ENCODE data around the gene HERC4. TPM values are rescaled to one million over a fixed set of nuclear protein-coding genes. Genes with fewer than 3 reads are reported as not detected.
A peak's percentile ranks its signal among the peaks of the same experiment; 100 is the strongest.

Gene HERC4
- total RNA-seq, 3 donors from 2014 or later: 16.5 to 22.8 (median 20.3) TPM

DNA sequence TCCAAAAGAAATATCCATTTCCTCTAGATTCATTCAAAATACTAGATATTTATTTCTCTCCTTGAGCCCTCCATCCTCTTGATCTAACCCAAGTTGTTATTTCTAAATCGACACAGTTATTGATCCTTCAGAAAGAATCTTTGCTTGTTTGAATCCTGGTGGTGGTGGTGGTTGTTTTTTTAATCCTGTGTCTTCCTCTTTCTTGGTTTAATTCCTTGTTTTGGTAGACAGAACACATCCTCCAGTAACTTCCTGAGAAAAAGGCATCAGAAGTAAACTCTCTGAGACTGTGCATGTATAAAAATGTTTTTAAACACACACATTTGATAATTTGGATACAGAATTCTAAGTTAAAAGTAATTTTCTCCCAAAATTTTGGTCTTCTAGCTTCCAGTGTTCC lies 140.7 kb downstream of the HERC4 start:
- Mint-ChIP-seq H3K9me3 (no peaks in the 10 kb centered on the region), H3K27me3 (ENCODE audit: low read depth) (no peaks in the 10 kb centered on the region), H3K4me1 (ENCODE audit: low read depth) (no peaks in the 10 kb centered on the region), H3K4me3 (no peak overlapping the region), H3K36me3 (ENCODE audit: insufficient read depth) (peaks cover 26% of the 10 kb centered on the region)
- no peak for DNase-seq
- ATAC-seq: no peak

DNA sequence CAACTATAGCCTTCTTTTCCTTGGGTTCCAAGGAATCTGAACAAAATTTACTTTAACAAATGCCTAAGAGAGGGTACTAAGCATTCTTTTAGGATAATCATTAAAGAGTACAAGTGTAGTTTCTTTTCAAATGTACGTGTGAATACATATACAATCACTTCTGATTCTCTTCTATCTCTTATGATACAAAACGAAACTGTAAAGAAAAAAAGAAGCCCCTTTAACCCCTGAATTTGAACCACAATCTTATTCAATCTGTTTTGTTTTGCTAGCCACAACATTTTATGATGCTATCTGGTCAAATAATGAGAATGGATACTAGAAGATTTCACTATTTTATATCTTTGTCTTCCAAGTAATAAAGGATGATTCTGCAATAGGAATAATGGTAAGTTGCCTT lies 141.9 kb downstream of the HERC4 start:
- H3K4me3 Mint-ChIP-seq: no peak overlapping the region
- ATAC-seq (no peak), DNase-seq (no peak)
- peaks cover 28% of the 10 kb centered on the region for H3K36me3 Mint-ChIP-seq (ENCODE audit: insufficient read depth)
- no peaks in the 10 kb centered on the region for H3K4me1 Mint-ChIP-seq (ENCODE audit: low read depth)
- no peaks in the 10 kb centered on the region for H3K9me3 Mint-ChIP-seq
- no peaks in the 10 kb centered on the region for H3K27me3 Mint-ChIP-seq (ENCODE audit: low read depth)

GRCh38 chr10:67926951-67927350 lies 148.1 kb downstream of the HERC4 start:
- DNase-seq (no peak), ATAC-seq (no peak)
- Mint-ChIP-seq H3K4me3 (no peak overlapping the region), H3K36me3 (ENCODE audit: insufficient read depth) (peaks cover 13% of the 10 kb centered on the region), H3K27me3 (ENCODE audit: low read depth) (no peaks in the 10 kb centered on the region), H3K9me3 (no peaks in the 10 kb centered on the region), H3K4me1 (ENCODE audit: low read depth) (no peaks in the 10 kb centered on the region)

DNA sequence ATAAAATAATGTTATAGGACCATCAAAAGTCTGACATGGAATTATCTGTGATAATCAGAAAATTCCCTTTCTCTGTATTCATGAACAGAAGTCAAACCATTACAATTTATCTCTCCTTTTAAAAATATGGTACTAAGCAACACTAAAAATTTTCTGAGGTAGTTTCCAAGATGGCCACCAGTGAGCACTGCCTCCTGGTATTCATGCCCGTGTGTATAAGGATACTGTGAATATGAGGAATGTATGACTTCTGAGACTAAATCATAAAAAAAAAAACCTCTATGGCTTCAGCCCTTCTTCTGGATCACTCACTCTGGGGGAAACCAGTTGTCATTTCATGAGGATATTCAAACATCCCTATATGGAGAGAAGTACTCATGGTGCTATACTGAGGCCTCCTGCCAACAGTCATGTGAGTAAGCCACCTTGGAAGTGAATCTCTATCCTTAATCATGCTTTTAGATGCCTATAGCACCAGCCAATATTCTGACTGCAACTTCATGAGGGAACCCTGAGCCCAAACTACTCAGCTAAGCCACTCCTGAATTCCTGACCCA lies 149.6 kb downstream of the HERC4 start:
- no peaks in the 10 kb centered on the region for H3K4me1 Mint-ChIP-seq (ENCODE audit: low read depth)
- DNase-seq (no peak), ATAC-seq (no peak)
- no peak overlapping the region for H3K4me3 Mint-ChIP-seq
- H3K36me3 Mint-ChIP-seq (ENCODE audit: insufficient read depth): peaks cover 14% of the 10 kb centered on the region
- no peaks in the 10 kb centered on the region for H3K27me3 Mint-ChIP-seq (ENCODE audit: low read depth)
- no peaks in the 10 kb centered on the region for H3K9me3 Mint-ChIP-seq

- H3K27me3 Mint-ChIP-seq (ENCODE audit: low read depth): no peaks in the 10 kb centered on the region
- ATAC-seq: no peak
- no peak for DNase-seq
- no peak overlapping the region for H3K4me3 Mint-ChIP-seq
- peaks cover 12% of the 10 kb centered on the region for H3K36me3 Mint-ChIP-seq (ENCODE audit: insufficient read depth)
- H3K9me3 Mint-ChIP-seq: no peaks in the 10 kb centered on the region
- H3K4me1 Mint-ChIP-seq (ENCODE audit: low read depth): no peaks in the 10 kb centered on the region
Measured at GRCh38 chr10:67924136-67924535, 150.9 kb downstream of the HERC4 start.

DNA sequence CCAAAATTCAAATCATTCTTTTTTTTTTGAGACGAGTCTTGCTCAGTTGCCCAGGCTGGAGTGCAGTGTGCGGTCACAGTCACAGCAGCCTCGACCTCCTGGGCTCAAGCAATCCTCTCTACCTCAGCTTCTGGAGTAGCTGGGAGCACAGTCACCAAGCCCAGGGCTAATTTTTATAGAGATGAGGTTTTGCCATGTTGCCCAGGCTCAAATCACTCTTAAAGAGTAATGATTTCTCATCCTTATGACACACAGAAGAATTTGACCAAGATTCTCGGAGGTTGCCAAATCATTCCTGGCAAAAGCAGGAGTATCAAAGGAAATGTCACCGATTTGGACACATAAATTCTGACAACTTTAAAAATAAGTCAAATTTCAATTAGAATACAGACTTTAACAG lies 151.5 kb downstream of the HERC4 start:
- no peaks in the 10 kb centered on the region for H3K4me1 Mint-ChIP-seq (ENCODE audit: low read depth)
- H3K36me3 Mint-ChIP-seq (ENCODE audit: insufficient read depth): peaks cover 14% of the 10 kb centered on the region
- ATAC-seq (no peak), DNase-seq (no peak)
- H3K9me3 Mint-ChIP-seq: no peaks in the 10 kb centered on the region
- H3K27me3 Mint-ChIP-seq (ENCODE audit: low read depth): no peaks in the 10 kb centered on the region
- H3K4me3 Mint-ChIP-seq: no peak overlapping the region

DNA sequence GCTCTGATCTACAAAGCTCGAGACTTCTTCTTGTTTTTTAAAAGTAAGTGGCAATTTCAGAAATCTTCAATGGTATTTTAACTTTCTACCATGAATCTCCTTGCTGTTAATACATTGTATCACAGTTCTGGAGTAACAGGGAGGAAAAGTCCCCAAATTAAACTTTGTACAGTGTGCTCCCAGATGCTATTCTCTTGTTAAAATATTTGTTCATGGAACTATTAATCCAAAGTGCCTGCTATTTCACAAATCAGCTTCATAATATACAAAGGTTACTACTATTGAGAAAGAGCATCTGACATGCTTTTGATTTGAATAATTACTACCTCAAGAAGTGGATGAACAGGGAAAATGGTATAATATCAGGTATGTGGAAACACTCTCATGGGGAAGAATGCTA lies 154.0 kb downstream of the HERC4 start:
- ATAC-seq (no peak), DNase-seq (no peak)
- no peaks in the 10 kb centered on the region for H3K27me3 Mint-ChIP-seq (ENCODE audit: low read depth)
- no peaks in the 10 kb centered on the region for H3K9me3 Mint-ChIP-seq
- peaks cover 21% of the 10 kb centered on the region for H3K36me3 Mint-ChIP-seq (ENCODE audit: insufficient read depth)
- H3K4me1 Mint-ChIP-seq (ENCODE audit: low read depth): peaks cover 3% of the 10 kb centered on the region
- no peak overlapping the region for H3K4me3 Mint-ChIP-seq

DNA sequence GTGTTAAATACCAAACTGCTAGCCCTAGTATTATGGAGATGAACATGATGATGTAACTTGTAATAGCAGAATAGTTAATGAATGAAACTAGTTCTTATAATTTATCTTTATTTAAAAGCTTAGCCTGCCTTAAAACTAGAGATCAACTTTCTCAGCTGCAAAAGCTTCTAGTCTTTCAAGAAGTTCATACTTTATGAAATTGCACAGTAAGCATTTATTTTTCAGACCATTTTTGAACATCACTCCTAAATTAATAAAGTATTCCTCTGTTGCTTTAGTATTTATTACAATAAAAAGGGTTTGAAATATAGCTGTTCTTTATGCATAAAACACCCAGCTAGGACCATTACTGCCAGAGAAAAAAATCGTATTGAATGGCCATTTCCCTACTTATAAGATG lies 157.4 kb downstream of the HERC4 start:
- Mint-ChIP-seq H3K27me3 (ENCODE audit: low read depth) (no peaks in the 10 kb centered on the region), H3K4me1 (ENCODE audit: low read depth) (peaks cover 13% of the 10 kb centered on the region), H3K36me3 (ENCODE audit: insufficient read depth) (peaks cover 28% of the 10 kb centered on the region), H3K4me3 (no peak overlapping the region), H3K9me3 (no peaks in the 10 kb centered on the region)
- DNase-seq (no peak), ATAC-seq (no peak)

GRCh38 chr10:67917169-67917568 lies 157.9 kb downstream of the HERC4 start:
- ATAC-seq (no peak), DNase-seq (no peak)
- H3K27me3 Mint-ChIP-seq (ENCODE audit: low read depth): no peaks in the 10 kb centered on the region

DNA sequence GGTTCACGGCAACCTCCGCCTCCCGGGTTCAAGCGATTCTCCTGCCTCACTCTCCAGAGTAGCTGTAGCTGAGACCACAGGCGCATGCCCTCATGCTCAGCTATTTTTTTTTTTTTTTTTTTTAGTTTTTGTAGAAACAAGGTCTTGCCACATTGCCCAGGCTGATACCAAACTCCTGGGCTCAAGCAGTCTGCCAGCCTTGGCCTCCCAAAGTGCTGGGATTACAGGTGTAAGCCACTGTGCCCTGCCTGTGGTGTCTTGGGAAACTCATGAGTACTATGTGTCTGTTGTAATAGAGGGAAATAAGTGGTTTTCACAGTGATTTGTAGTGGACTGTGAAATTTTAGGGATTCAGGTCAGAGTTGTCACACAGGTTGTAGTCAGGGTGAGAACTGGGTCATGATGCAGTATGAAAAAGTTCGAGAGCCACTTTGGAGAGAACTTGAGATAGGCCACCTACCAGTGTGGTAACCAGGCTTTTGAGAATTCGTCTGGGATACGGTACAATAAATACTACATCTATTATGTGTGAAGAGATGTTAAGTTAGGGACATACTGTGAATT lies 160.2 kb downstream of the HERC4 start:
- ATAC-seq (no peak), DNase-seq (no peak)
- Mint-ChIP-seq H3K36me3 (ENCODE audit: insufficient read depth) (peaks cover 40% of the 10 kb centered on the region), H3K27me3 (ENCODE audit: low read depth) (no peaks in the 10 kb centered on the region), H3K4me3 (no peak overlapping the region), H3K9me3 (no peaks in the 10 kb centered on the region), H3K4me1 (ENCODE audit: low read depth) (peaks cover 19% of the 10 kb centered on the region)

More at GRCh38 chr10:67917169-67917568, 157.9 kb downstream of the HERC4 start:
- no peaks in the 10 kb centered on the region for H3K9me3 Mint-ChIP-seq
- peaks cover 33% of the 10 kb centered on the region for H3K36me3 Mint-ChIP-seq (ENCODE audit: insufficient read depth)
- peaks cover 18% of the 10 kb centered on the region for H3K4me1 Mint-ChIP-seq (ENCODE audit: low read depth)
- H3K4me3 Mint-ChIP-seq: no peak overlapping the region

DNA sequence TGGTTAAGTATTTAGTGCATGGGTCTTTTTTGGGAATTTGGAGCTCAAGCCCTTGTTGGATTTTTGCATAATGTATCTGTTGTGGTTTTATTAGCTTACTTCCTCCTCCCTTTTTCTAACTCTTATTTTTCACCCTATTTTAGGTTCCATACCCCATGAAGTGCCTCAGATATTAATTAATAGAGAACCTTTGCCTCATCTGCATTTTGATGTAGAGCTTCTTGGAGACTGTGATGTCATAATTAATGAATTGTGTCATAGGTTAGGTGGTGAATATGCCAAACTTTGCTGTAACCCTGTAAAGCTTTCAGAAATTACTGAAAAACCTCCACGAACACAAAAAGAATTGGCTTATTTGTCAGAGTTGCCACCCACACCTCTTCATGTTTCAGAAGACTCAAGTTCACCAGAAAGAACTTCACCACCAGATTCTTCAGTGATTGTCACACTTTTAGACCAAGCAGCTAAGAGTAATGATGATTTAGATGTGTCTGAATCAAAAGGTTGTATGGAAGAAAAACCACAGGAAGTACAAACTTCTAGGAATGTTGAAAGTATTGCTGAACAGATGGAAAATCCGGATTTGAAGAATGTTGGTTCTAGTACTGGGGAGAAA lies 162.6 kb downstream of the HERC4 start:
- peaks cover 20% of the 10 kb centered on the region for H3K4me1 Mint-ChIP-seq (ENCODE audit: low read depth)
- H3K36me3 Mint-ChIP-seq (ENCODE audit: insufficient read depth): peaks cover 50% of the 10 kb centered on the region
- H3K9me3 Mint-ChIP-seq: no peaks in the 10 kb centered on the region
- ATAC-seq (peak in 1 of 2 donors; percentile 28), DNase-seq (no peak)
- no peak overlapping the region for H3K4me3 Mint-ChIP-seq
- H3K27me3 Mint-ChIP-seq (ENCODE audit: low read depth): no peaks in the 10 kb centered on the region

GRCh38 chr10:67903581-67903980 lies 171.5 kb downstream of the HERC4 start:
- no peak for DNase-seq
- ATAC-seq: no peak
- no peak overlapping the region for H3K4me3 Mint-ChIP-seq
- no peaks in the 10 kb centered on the region for H3K27me3 Mint-ChIP-seq (ENCODE audit: low read depth)
- H3K36me3 Mint-ChIP-seq (ENCODE audit: insufficient read depth): peaks cover 38% of the 10 kb centered on the region
- H3K9me3 Mint-ChIP-seq: no peaks in the 10 kb centered on the region
- peaks cover 5% of the 10 kb centered on the region for H3K4me1 Mint-ChIP-seq (ENCODE audit: low read depth)

DNA sequence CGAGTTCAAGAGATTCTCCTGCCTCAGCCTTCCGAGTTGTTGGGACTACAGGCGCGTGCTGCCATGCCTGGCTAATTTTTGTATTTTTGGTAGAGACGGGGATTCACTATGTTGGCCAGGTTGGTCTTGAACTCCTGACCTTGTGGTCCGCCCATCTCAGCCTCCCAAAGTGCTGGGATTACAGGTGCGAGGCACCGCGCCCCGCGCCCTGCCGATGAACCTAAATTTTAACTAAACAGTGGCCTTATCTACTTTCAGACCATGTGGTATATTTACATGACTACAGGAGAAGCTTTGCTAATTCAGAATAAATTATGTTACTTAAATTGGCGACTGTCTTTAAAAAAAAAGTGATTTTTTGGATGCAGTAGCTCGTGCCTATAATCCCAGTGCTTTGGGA lies 181.4 kb downstream of the HERC4 start:
- peaks cover 24% of the 10 kb centered on the region for H3K4me1 Mint-ChIP-seq (ENCODE audit: low read depth)
- ATAC-seq (no peak), DNase-seq (no peak)
- H3K36me3 Mint-ChIP-seq (ENCODE audit: insufficient read depth): peaks cover 24% of the 10 kb centered on the region
- no peaks in the 10 kb centered on the region for H3K27me3 Mint-ChIP-seq (ENCODE audit: low read depth)
- no peaks in the 10 kb centered on the region for H3K9me3 Mint-ChIP-seq
- H3K4me3 Mint-ChIP-seq: no peak overlapping the region

GRCh38 chr10:67884842-67885670 lies 190.0 kb downstream of the HERC4 start:
- Mint-ChIP-seq H3K27me3 (ENCODE audit: low read depth) (no peaks in the 10 kb centered on the region), H3K9me3 (no peaks in the 10 kb centered on the region), H3K36me3 (ENCODE audit: insufficient read depth) (peaks cover 18% of the 10 kb centered on the region), H3K4me3 (peak overlapping the region; percentile 94), H3K4me1 (ENCODE audit: low read depth) (peaks cover 33% of the 10 kb centered on the region)
- peak; percentile 85 to 88 for ATAC-seq
- peak; percentile 64 for DNase-seq
